NB4 (cell line): Measurements from ENCODE around the gene LEP.

Experiments
- DNase-seq: peaks from one replicate; pipeline ENCODE4 v3.0.0; 2010; ENCODE audit warnings: low read depth
- H3K4me3 ChIP-seq: one replicate; pipeline ENCODE4 v1.5.1; 2011; ENCODE audit warnings: mild to moderate bottlenecking, low read depth, low read length, moderate library complexity
- CTCF ChIP-seq: IDR thresholded peaks from one replicate; pipeline ENCODE4 v1.5.1; 2012; ENCODE audit warnings: low read depth, low read length
- MAX ChIP-seq: IDR thresholded peaks from 2 replicates; pipeline ENCODE4 v1.6.1; 2011; ENCODE audit warnings: low read depth, low read length
- MYC ChIP-seq: IDR thresholded peaks from 2 replicates; pipeline ENCODE4 v1.6.1; 2011; ENCODE audit warnings: low read depth, low read length
- POLR2A ChIP-seq: IDR thresholded peaks from 2 replicates; pipeline ENCODE4 v1.6.1; 2011; ENCODE audit warnings: mild to moderate bottlenecking; ENCODE audit not compliant: insufficient read length; ENCODE audit errors: extremely low read depth

LEP gene

GRCh38 chr7:128257458-128257857 lies 16.4 kb downstream of the LEP start:
- no peak for DNase-seq
- H3K4me3 ChIP-seq = no peak overlapping the region
- TF ChIP-seq CTCF (no peak), POLR2A (no peak), MYC (no peak), MAX (no peak)

GRCh38 chr7:128259131-128260061 lies 18.3 kb downstream of the LEP start:
- H3K4me3 ChIP-seq = no peak overlapping the region
- no peak for TF ChIP-seq POLR2A
- no peak for TF ChIP-seq MYC
- TF ChIP-seq CTCF = no peak
- no peak for TF ChIP-seq MAX

GRCh38 chr7:128260069-128260795 lies 19.2 kb downstream of the LEP start:
- no peak overlapping the region for H3K4me3 ChIP-seq
- no peak for DNase-seq
- no peak for TF ChIP-seq POLR2A
- no peak for TF ChIP-seq MAX
- TF ChIP-seq MYC = no peak
- TF ChIP-seq CTCF = no peak

More at GRCh38 chr7:128259131-128260061, 18.3 kb downstream of the LEP start:
- DNase-seq = no peak

- no peak overlapping the region for H3K4me3 ChIP-seq
- no peak for DNase-seq
These were observed 21.4 kb downstream of the LEP start for GRCh38 chr7:128262273-128263028.

More at GRCh38 chr7:128262273-128263028, 21.4 kb downstream of the LEP start:
- no peak for TF ChIP-seq MAX
- TF ChIP-seq POLR2A = no peak
- no peak for TF ChIP-seq MYC
- no peak for TF ChIP-seq CTCF
